IPS-NIHi7 (cell line): ENCODE data around the gene LRRC40.
A peak's percentile ranks its signal among the peaks of the same experiment; 100 is the strongest.

Source experiments
- DNase-seq: peaks from one replicate; pipeline ENCODE4 v3.0.0; 2012; ENCODE audit warnings: mixed read lengths; ENCODE audit errors: extremely low spot score

Gene LRRC40

GRCh38 chr1:70115315-70115714 lies 90.1 kb downstream of the LRRC40 start:
- no peak for DNase-seq

GRCh38 chr1:70112838-70113237 lies 92.5 kb downstream of the LRRC40 start:
- DNase-seq, result peak; percentile 18

GRCh38 chr1:70109241-70109640 lies 96.1 kb downstream of the LRRC40 start:
- DNase-seq, result no peak

DNA sequence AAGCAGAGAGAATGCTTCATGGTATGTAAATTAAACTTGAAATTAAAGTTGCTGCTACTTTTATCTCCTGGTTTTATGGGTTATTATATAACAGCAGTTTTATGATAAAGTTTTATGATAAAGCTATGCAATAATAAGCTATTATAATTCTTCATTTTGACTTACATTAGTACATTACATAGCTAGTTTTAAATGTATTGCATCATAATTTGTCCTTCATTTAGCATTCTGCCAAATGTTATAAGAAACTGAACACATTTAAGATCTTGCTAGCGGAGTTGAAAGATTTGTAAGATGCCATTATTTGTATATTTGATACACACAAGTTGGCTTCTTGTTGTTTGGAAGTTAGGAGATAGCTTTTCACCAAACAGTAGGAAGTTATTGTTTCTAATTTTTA lies 101.6 kb downstream of the LRRC40 start:
- DNase-seq, result no peak

DNA sequence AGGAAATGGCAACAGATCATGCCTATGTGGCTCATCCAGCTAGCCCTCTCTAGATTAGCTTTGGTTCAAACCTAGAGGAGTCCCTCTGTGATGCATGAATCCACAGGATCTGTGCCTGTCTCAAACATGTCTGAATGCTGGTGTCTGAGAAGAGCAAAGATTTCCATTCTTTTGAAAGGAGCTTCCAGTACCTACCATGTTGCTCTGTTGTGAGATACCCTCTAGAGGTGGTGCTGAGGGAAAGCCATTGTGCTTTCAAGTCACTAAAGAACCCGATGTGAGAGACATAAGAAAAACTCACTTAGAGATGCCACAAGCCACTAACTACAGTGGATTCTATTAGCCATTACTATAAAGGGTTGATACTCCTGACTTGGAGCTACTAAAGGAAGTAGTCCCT lies 103.6 kb downstream of the LRRC40 start:
- peak; percentile 22 for DNase-seq

- DNase-seq, result no peak
Observed at GRCh38 chr1:70101231-70101630, 104.1 kb downstream of the LRRC40 start.
